Mesenchymal stem cell (in vitro differentiated cells and primary cell): ENCODE results near the gene SLC25A26.

Source experiments
- DNase-seq: peaks from one replicate; pipeline ENCODE4 v3.0.0-alpha.2; 2013
- H2AFZ ChIP-seq: one replicate; pipeline ENCODE4 v1.6.1; 2013; ENCODE audit warnings: low read depth, mild to moderate bottlenecking, control low read depth, inconsistent platforms, low read length, moderate library complexity
- H2AK5ac ChIP-seq: 2 replicates; pipeline ENCODE4 v1.6.1; 2013; ENCODE audit warnings: low read length, moderate library complexity, mild to moderate bottlenecking, inconsistent platforms; ENCODE audit not compliant: severe bottlenecking
- H2BK120ac ChIP-seq: one replicate; pipeline ENCODE4 v1.6.1; 2013; ENCODE audit warnings: low read depth, mild to moderate bottlenecking, inconsistent platforms, low read length, moderate library complexity
- H2BK12ac ChIP-seq, 2 experiments: one replicate each; pipeline ENCODE4 v1.6.1; 2013; ENCODE audit warnings: inconsistent platforms in 2 of 2, low read length in 2 of 2, mild to moderate bottlenecking in 2 of 2, moderate library complexity in 2 of 2, control low read depth in 1 of 2
- H2BK15ac ChIP-seq: one replicate; pipeline ENCODE4 v1.6.1; 2013; ENCODE audit warnings: mild to moderate bottlenecking, low read depth, inconsistent platforms; ENCODE audit not compliant: poor library complexity, severe bottlenecking
- H2BK5ac ChIP-seq: 2 replicates; pipeline ENCODE4 v1.6.1; 2013; ENCODE audit warnings: low read depth, mild to moderate bottlenecking, low read length, control low read depth, inconsistent platforms; ENCODE audit not compliant: poor library complexity, severe bottlenecking
- H3K14ac ChIP-seq, 2 experiments: one replicate each; pipeline ENCODE4 v1.6.1; 2013; ENCODE audit warnings: inconsistent platforms in 2 of 2, low read length in 2 of 2, control low read depth in 1 of 2, mild to moderate bottlenecking in 1 of 2, moderate library complexity in 1 of 2
- H3K18ac ChIP-seq, 2 experiments: one replicate each; pipeline ENCODE4 v1.6.1; 2013; ENCODE audit warnings: inconsistent platforms in 2 of 2, low read length in 2 of 2, control low read depth in 1 of 2, low read depth in 1 of 2, mild to moderate bottlenecking in 1 of 2
- H3K23ac ChIP-seq, 2 experiments: one replicate each; pipeline ENCODE4 v1.6.1; 2013; ENCODE audit warnings: inconsistent platforms in 2 of 2, low read length in 2 of 2, mild to moderate bottlenecking in 2 of 2, moderate library complexity in 2 of 2, control low read depth in 1 of 2
- H3K27ac ChIP-seq: 2 replicates; pipeline ENCODE4 v1.5.1; 2013; ENCODE audit warnings: mild to moderate bottlenecking, moderate library complexity, low read length, control low read depth, inconsistent platforms; ENCODE audit not compliant: poor library complexity, severe bottlenecking
- H3K27me3 ChIP-seq, 2 experiments: 2 replicates each; pipeline versions ENCODE4 v1.6.1 to v1.7.0; 2013; ENCODE audit warnings: low read length in 2 of 2, mild to moderate bottlenecking in 2 of 2, moderate library complexity in 2 of 2, control low read depth in 1 of 2, inconsistent platforms in 1 of 2; ENCODE audit not compliant: control insufficient read depth in 1 of 2, insufficient read depth in 1 of 2
- H3K36me3 ChIP-seq, 2 experiments: 2 replicates each; pipeline versions ENCODE4 v1.6.1 to v1.7.0; 2013; ENCODE audit warnings: low read length in 2 of 2, control low read depth in 1 of 2, inconsistent platforms in 1 of 2, low read depth in 1 of 2, mild to moderate bottlenecking in 1 of 2; ENCODE audit not compliant: insufficient read depth in 2 of 2, control insufficient read depth in 1 of 2
- H3K4ac ChIP-seq, 2 experiments: one replicate each; pipeline ENCODE4 v1.6.1; 2013; ENCODE audit warnings: inconsistent platforms in 2 of 2, low read length in 2 of 2, mild to moderate bottlenecking in 2 of 2, moderate library complexity in 2 of 2, control low read depth in 1 of 2, low read depth in 1 of 2
- H3K4me1 ChIP-seq: 2 replicates; pipeline ENCODE4 v1.6.1; 2013; ENCODE audit warnings: low read depth, low read length, control low read depth; ENCODE audit not compliant: control insufficient read depth, insufficient read depth
- H3K4me2 ChIP-seq: 2 replicates; pipeline ENCODE4 v1.6.1; 2013; ENCODE audit warnings: low read length, mild to moderate bottlenecking, inconsistent platforms; ENCODE audit not compliant: poor library complexity, severe bottlenecking
- H3K4me3 ChIP-seq, 2 experiments: 2 replicates each; pipeline versions ENCODE4 v1.5.1 to v1.7.0; 2013; ENCODE audit warnings: low read length in 2 of 2, mild to moderate bottlenecking in 2 of 2, control low read depth in 1 of 2, low read depth in 1 of 2; ENCODE audit not compliant: insufficient read depth in 1 of 2
- H3K79me1 ChIP-seq: replicated peaks from 2 replicates; pipeline ENCODE4 v1.6.1; 2013; ENCODE audit warnings: mild to moderate bottlenecking, control low read depth, low read length, inconsistent platforms; ENCODE audit not compliant: poor library complexity, severe bottlenecking
- H3K9ac ChIP-seq: 2 replicates; pipeline ENCODE4 v1.7.0; 2013; ENCODE audit warnings: mild to moderate bottlenecking, low read length, moderate library complexity
- H3K9me3 ChIP-seq: 2 replicates; pipeline ENCODE4 v1.7.0; 2013; ENCODE audit warnings: mild to moderate bottlenecking, low read length; ENCODE audit not compliant: control insufficient read depth
- H4K8ac ChIP-seq: one replicate; pipeline ENCODE4 v1.6.1; 2013; ENCODE audit warnings: inconsistent platforms, mild to moderate bottlenecking, low read length, moderate library complexity
- H4K91ac ChIP-seq: one replicate; pipeline ENCODE4 v1.6.1; 2013; ENCODE audit warnings: mild to moderate bottlenecking, low read length, inconsistent platforms
- WGBS: methylation state at CpG from one replicate; pipeline ENCODE4 v1.1.7; 2013; ENCODE audit warnings: mixed read lengths; 5-methylcytosine and 5-hydroxymethylcytosine counted together

Gene SLC25A26

DNA sequence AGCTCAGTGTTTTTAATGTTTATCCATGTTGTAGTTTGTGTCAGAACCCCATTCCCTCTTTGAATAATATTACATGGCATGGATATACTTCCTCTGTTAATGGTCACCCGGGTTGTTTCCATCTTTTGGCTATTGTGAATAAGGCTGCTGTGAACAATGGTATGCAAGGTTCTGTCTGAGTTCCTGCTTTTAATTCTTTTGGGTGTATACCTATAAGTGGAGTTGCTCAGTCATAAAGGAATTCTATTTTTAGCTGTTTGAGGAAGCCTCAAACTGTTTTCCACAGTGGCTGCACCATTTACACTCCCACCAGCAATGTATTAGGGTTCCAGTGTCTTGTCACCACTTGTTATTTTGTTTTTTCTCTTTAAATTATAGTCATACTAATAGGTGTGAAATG is 99.6 kb downstream of the SLC25A26 start:
- Histone ChIP-seq H3K27ac (no peak overlapping the region), H3K4me1 (no peaks in the 10 kb centered on the region), H2BK5ac (no peak overlapping the region), H3K18ac (no peak overlapping the region), H4K91ac (no peak overlapping the region), H2AK5ac (no peak overlapping the region), H4K8ac (no peak overlapping the region), H3K9ac (no peak overlapping the region), H3K23ac (no peak overlapping the region), H2BK120ac (no peak overlapping the region), H3K36me3 (peaks cover 0 to 4% of the 10 kb centered on the region in 2 experiments), H3K14ac (no peak overlapping the region), H3K4me2 (no peak overlapping the region), H2BK12ac (no peak overlapping the region), H3K27me3 (no peaks in the 10 kb centered on the region), H3K4ac (no peak overlapping the region), H3K9me3 (no peaks in the 10 kb centered on the region), H3K4me3 (no peak overlapping the region), H2BK15ac (no peak overlapping the region), H2AFZ (no peak overlapping the region), H3K79me1 (peaks cover 23% of the 10 kb centered on the region)
- 100% methylated on average over 1 of the region's 1 CpG for WGBS
- DNase-seq: no peak

DNA sequence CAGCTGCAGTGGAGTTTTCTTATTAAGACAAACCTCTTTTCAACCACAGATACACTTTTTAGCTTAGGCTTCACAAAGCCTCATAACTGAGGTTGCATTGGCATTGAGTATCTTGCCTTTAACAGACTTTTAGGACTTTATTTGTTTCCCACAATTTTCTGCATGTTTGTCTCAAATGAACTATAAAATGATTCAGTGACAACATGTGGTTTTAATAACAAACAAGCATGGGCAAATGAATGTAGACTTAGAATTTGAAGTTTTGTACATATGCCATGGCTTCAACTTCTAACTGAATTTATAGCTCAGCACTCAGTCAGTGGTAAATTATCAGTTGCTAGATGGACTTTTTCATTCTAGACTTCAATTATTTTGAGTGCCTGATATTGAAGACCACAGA is 101.6 kb downstream of the SLC25A26 start:
- H3K4me3 ChIP-seq: no peak overlapping the region
- H3K14ac ChIP-seq: no peak overlapping the region
- no peak overlapping the region for H2BK120ac ChIP-seq
- no peak overlapping the region for H3K4ac ChIP-seq
- no peak overlapping the region for H3K4me2 ChIP-seq
- H3K27ac ChIP-seq: no peak overlapping the region
- peaks cover 0 to 6% of the 10 kb centered on the region in 2 experiments for H3K36me3 ChIP-seq
- H2AK5ac ChIP-seq: no peak overlapping the region
- no peak overlapping the region for H2BK5ac ChIP-seq
- no peaks in the 10 kb centered on the region for H3K27me3 ChIP-seq
- H3K4me1 ChIP-seq: no peaks in the 10 kb centered on the region
- no peak overlapping the region for H2AFZ ChIP-seq
- DNase-seq: no peak
- H4K8ac ChIP-seq: no peak overlapping the region
- H3K18ac ChIP-seq: no peak overlapping the region
- peaks cover 27% of the 10 kb centered on the region for H3K79me1 ChIP-seq
- H4K91ac ChIP-seq: no peak overlapping the region
- H3K9ac ChIP-seq: no peak overlapping the region
- H2BK12ac ChIP-seq: no peak overlapping the region
- H3K9me3 ChIP-seq: no peaks in the 10 kb centered on the region
- no peak overlapping the region for H2BK15ac ChIP-seq
- no peak overlapping the region for H3K23ac ChIP-seq

- no peak overlapping the region for H3K4me2 ChIP-seq
- no peak overlapping the region for H3K4me3 ChIP-seq
- no peak overlapping the region for H2BK12ac ChIP-seq
- peaks cover 17% of the 10 kb centered on the region for H3K79me1 ChIP-seq
- no peak overlapping the region for H2BK120ac ChIP-seq
- H4K91ac ChIP-seq: no peak overlapping the region
- H3K9me3 ChIP-seq: no peaks in the 10 kb centered on the region
- H2BK5ac ChIP-seq: no peak overlapping the region
- H3K4me1 ChIP-seq: no peaks in the 10 kb centered on the region
- no peak overlapping the region for H3K23ac ChIP-seq
- DNase-seq: no peak
- 93% methylated on average over 6 of the region's 6 CpGs for WGBS
- peaks cover 0 to 3% of the 10 kb centered on the region in 2 experiments for H3K36me3 ChIP-seq
- H2AFZ ChIP-seq: no peak overlapping the region
- H2AK5ac ChIP-seq: no peak overlapping the region
- no peak overlapping the region for H4K8ac ChIP-seq
- H3K27me3 ChIP-seq: no peaks in the 10 kb centered on the region
- H3K14ac ChIP-seq: no peak overlapping the region
- H3K4ac ChIP-seq: no peak overlapping the region
- H3K18ac ChIP-seq: no peak overlapping the region
- no peak overlapping the region for H2BK15ac ChIP-seq
- no peak overlapping the region for H3K27ac ChIP-seq
- no peak overlapping the region for H3K9ac ChIP-seq
Measured at GRCh38 chr3:66326340-66326739, 105.5 kb downstream of the SLC25A26 start.

GRCh38 chr3:66335671-66336070 is 114.9 kb downstream of the SLC25A26 start:
- no peak overlapping the region for H3K14ac ChIP-seq
- H2AK5ac ChIP-seq: peak overlapping the region; percentile 57
- no peak overlapping the region for H2BK15ac ChIP-seq
- no peaks in the 10 kb centered on the region for H3K4me1 ChIP-seq
- H3K27ac ChIP-seq: no peak overlapping the region
- H3K27me3 ChIP-seq: no peaks in the 10 kb centered on the region
- no peak overlapping the region for H4K91ac ChIP-seq
- no peak overlapping the region for H3K4me2 ChIP-seq
- no peak overlapping the region for H2BK5ac ChIP-seq
- no peak overlapping the region for H2BK120ac ChIP-seq
- no peak overlapping the region for H3K23ac ChIP-seq
- 100% methylated on average over 1 of the region's 2 CpGs for WGBS
- no peak overlapping the region for H3K4me3 ChIP-seq
- H3K18ac ChIP-seq: no peak overlapping the region
- H2AFZ ChIP-seq: no peak overlapping the region
- no peaks in the 10 kb centered on the region for H3K9me3 ChIP-seq
- H3K36me3 ChIP-seq: no peaks in the 10 kb centered on the region
- no peak overlapping the region for H4K8ac ChIP-seq
- H3K79me1 ChIP-seq: peaks cover 5% of the 10 kb centered on the region
- DNase-seq: no peak
- H3K9ac ChIP-seq: no peak overlapping the region
- no peak overlapping the region for H2BK12ac ChIP-seq
- H3K4ac ChIP-seq: no peak overlapping the region
